Measurements from ENCODE around the gene FSIP2.

DNA sequence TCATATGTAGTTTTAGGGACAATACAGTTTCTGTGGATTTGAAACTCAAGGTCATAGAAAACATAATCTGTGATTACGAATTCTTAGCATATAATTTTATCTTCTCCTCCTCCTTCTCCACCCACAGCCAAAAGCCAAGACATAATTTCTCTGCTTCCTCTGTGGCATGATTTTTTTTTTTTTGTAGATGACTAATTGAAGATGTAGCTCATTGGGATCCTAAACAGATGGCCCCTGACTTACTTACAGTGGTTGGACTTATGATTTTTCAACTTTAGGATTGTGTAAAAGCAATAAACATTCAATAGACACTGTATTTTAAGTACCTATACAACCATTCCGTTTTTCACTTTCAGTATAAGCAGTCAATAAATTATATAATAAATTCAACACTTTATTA, 42.3 kb downstream of the FSIP2 start:
- no peak for TF ChIP-seq POLR2AphosphoS5 (IDR thresholded peaks at IDR 0.05; ENCODE audit: low read depth, low read length)
- no peak for TF ChIP-seq POLR2A (IDR thresholded peaks at IDR 0.05; ENCODE audit: low read depth, low read length)
- no peak for TF ChIP-seq TAF1 (IDR thresholded peaks at IDR 0.05; ENCODE audit: borderline replicate concordance, low read depth, low read length)
